Measurements from ENCODE around the gene TAOK2.
"Not testable (repeated sequence)": the region's sequence is repeated elsewhere in the genome, so short reads cannot be mapped to it uniquely, and the experiment has no call there.

The TAOK2 gene

GRCh38 chr16:30017277-30017656 is 43.6 kb downstream of the TAOK2 start:
- Histone ChIP-seq H2BK5ac (ENCODE audit: low read length) (no peak overlapping the region), H4K5ac (ENCODE audit: low read length) (no peak overlapping the region)

DNA sequence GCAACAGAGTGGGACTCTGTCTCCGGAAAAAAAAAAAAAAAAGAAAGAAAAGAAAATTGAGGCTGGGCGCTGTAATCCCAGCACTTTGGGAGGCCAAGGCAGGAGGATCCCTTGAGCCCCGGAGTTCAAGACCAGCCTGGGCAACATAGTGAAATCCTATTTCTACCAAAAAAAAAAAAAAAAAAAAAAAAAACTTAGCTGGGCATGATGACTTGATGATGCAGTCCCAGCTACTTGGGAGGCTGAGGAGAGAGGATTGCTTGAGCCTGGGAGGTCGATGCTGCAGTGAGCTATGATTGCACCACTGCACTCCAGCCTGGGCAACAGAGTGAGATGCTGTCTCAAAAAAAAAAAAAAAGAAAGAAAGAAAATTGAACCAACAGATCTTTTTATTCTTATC is 44.3 kb downstream of the TAOK2 start:
- not testable (repeated sequence) for H3K4me2 ChIP-seq (ENCODE audit: low read length); H3K79me1 ChIP-seq (ENCODE audit: low read length)
- no CpG with 5 or more reads among the region's 4 CpGs for WGBS (ENCODE audit: extremely low coverage, insufficient coverage, low lambda C conversion rate)

More at GRCh38 chr16:30017277-30017656, 43.6 kb downstream of the TAOK2 start:
- Histone ChIP-seq H2AK5ac (ENCODE audit: low read length) (no peak overlapping the region), H3K4me3 (ENCODE audit: low read length) (no peak overlapping the region), H3K4me2 (ENCODE audit: low read length) (no peak overlapping the region), H3K27ac (ENCODE audit: low read depth, low read length) (no peak overlapping the region), H3K56ac (ENCODE audit: low read length) (no peak overlapping the region), H3K9ac (ENCODE audit: low read length) (no peak overlapping the region), H3K79me1 (ENCODE audit: low read length) (no peaks in the 10 kb centered on the region), H3K36me3 (ENCODE audit: control insufficient read depth, insufficient read depth, low read length) (no peaks in the 10 kb centered on the region), H3K79me2 (ENCODE audit: control insufficient read depth, insufficient read depth, low read length) (no peaks in the 10 kb centered on the region), H3K4ac (ENCODE audit: low read depth, low read length) (no peak overlapping the region), H3K27me3 (ENCODE audit: insufficient read depth, low read length, poor library complexity) (no peaks in the 10 kb centered on the region), H2BK15ac (replicated peaks; ENCODE audit: low read depth) (no peak overlapping the region), H3K23ac (ENCODE audit: low read length) (no peak overlapping the region), H3K18ac (ENCODE audit: low read length) (no peak overlapping the region), H2BK120ac (ENCODE audit: low read depth, low read length) (no peak overlapping the region), H3K4me1 (ENCODE audit: control insufficient read depth, low read depth, low read length) (no peaks in the 10 kb centered on the region), H4K8ac (ENCODE audit: low read depth, low read length) (no peak overlapping the region)
- DNase-seq, result no peak
- no CpG with 5 or more reads among the region's 2 CpGs for WGBS (ENCODE audit: extremely low coverage, insufficient coverage, low lambda C conversion rate)

DNA sequence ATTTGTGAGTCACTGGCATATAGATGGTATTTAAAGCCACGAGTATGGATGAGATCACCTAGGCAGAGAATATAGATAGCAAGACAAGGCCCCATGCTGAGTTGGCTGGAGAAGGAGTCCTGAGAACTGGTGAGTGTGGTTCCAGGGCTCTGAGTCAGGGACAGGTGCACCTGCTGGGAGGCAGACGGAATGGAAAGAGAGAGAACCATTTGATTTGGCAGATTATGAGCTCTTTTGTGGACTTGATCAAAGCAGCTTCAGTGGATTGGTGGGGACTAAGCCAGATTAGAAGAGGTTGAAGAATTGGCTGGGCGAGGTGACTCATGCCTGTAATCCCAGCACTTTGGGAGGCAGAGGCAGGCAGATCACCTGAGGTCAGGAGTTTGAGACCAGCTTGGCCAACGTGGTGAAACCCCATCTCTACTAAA is 45.1 kb downstream of the TAOK2 start:
- no peaks in the 10 kb centered on the region for H3K36me3 ChIP-seq (ENCODE audit: control insufficient read depth, insufficient read depth, low read length)

More for the DNA sequence above, 44.3 kb downstream of the TAOK2 start:
- not testable (repeated sequence) for H3K4me1 ChIP-seq (ENCODE audit: control insufficient read depth, low read depth, low read length); H3K9ac ChIP-seq (ENCODE audit: low read length); H2BK15ac ChIP-seq (replicated peaks; ENCODE audit: low read depth); H4K5ac ChIP-seq (ENCODE audit: low read length); H3K23ac ChIP-seq (ENCODE audit: low read length); H3K4ac ChIP-seq (ENCODE audit: low read depth, low read length); H2BK120ac ChIP-seq (ENCODE audit: low read depth, low read length); H4K8ac ChIP-seq (ENCODE audit: low read depth, low read length); H3K56ac ChIP-seq (ENCODE audit: low read length); H3K27me3 ChIP-seq (ENCODE audit: insufficient read depth, low read length, poor library complexity); H3K4me3 ChIP-seq (ENCODE audit: low read length); H2BK5ac ChIP-seq (ENCODE audit: low read length); H3K27ac ChIP-seq (ENCODE audit: low read depth, low read length); H3K79me2 ChIP-seq (ENCODE audit: control insufficient read depth, insufficient read depth, low read length); H3K18ac ChIP-seq (ENCODE audit: low read length); DNase-seq; H2AK5ac ChIP-seq (ENCODE audit: low read length); H3K36me3 ChIP-seq (ENCODE audit: control insufficient read depth, insufficient read depth, low read length)

DNA sequence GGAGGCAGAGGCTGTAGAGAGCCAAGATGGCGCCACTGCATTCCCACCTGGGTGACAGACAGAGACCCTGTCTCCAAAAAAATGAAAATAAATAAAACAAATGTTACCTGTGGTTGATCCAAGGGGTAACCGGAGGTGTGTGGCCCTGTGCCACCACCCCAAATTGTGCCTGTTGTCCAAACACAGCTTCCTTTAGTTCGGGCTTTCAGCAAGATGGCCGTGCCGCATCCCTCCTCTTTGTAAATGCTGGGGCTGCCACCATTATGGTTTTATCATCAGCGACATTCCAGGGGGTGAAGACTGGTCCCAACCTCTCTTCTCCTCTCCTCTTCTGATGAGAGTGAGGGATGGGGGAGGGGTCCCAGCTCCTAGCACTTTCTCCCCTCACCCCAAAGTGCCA is 49.2 kb downstream of the TAOK2 start, which contains the start of gene C16orf92:
C16orf92 (plus strand) TSS at position 312 of the 400 bp plus-strand sequence. CDS start 143 bp downstream, outside the sequence.
- Histone ChIP-seq H2BK5ac (ENCODE audit: low read length) (no peak within 1 kb of the TSS), H3K79me1 (ENCODE audit: low read length) (no peaks in the 10 kb centered on the region), H3K4me2 (ENCODE audit: low read length) (no peak within 1 kb of the TSS), H3K79me2 (ENCODE audit: control insufficient read depth, insufficient read depth, low read length) (no peaks in the 10 kb centered on the region), H3K27ac (ENCODE audit: low read depth, low read length) (no peak within 1 kb of the TSS), H3K4me1 (ENCODE audit: control insufficient read depth, low read depth, low read length) (no peaks in the 10 kb centered on the region), H3K4ac (ENCODE audit: low read depth, low read length) (no peak within 1 kb of the TSS), H3K9ac (ENCODE audit: low read length) (no peak within 1 kb of the TSS), H3K56ac (ENCODE audit: low read length) (no peak within 1 kb of the TSS), H4K8ac (ENCODE audit: low read depth, low read length) (no peak within 1 kb of the TSS), H3K23ac (ENCODE audit: low read length) (no peak within 1 kb of the TSS), H3K36me3 (ENCODE audit: control insufficient read depth, insufficient read depth, low read length) (no peaks in the 10 kb centered on the region), H3K18ac (ENCODE audit: low read length) (no peak within 1 kb of the TSS), H4K5ac (ENCODE audit: low read length) (no peak within 1 kb of the TSS), H3K4me3 (ENCODE audit: low read length) (no peak within 1 kb of the TSS), H2BK15ac (replicated peaks; ENCODE audit: low read depth) (no peak within 1 kb of the TSS), H3K27me3 (ENCODE audit: insufficient read depth, low read length, poor library complexity) (no peaks in the 10 kb centered on the region), H2AK5ac (ENCODE audit: low read length) (no peak within 1 kb of the TSS), H2BK120ac (ENCODE audit: low read depth, low read length) (no peak within 1 kb of the TSS)
- DNase-seq, result no peak
- WGBS (ENCODE audit: extremely low coverage, insufficient coverage, low lambda C conversion rate), result no CpG with 5 or more reads among the region's 6 CpGs

More for the DNA sequence above, 45.1 kb downstream of the TAOK2 start:
- Histone ChIP-seq H3K4ac (ENCODE audit: low read depth, low read length) (no peak overlapping the region), H3K18ac (ENCODE audit: low read length) (no peak overlapping the region), H3K9ac (ENCODE audit: low read length) (no peak overlapping the region), H3K27me3 (ENCODE audit: insufficient read depth, low read length, poor library complexity) (no peaks in the 10 kb centered on the region), H3K27ac (ENCODE audit: low read depth, low read length) (no peak overlapping the region), H3K4me3 (ENCODE audit: low read length) (no peak overlapping the region), H4K5ac (ENCODE audit: low read length) (no peak overlapping the region), H2BK120ac (ENCODE audit: low read depth, low read length) (no peak overlapping the region), H3K79me1 (ENCODE audit: low read length) (no peaks in the 10 kb centered on the region), H4K8ac (ENCODE audit: low read depth, low read length) (no peak overlapping the region), H2BK15ac (replicated peaks; ENCODE audit: low read depth) (no peak overlapping the region), H3K4me2 (ENCODE audit: low read length) (no peak overlapping the region), H2AK5ac (ENCODE audit: low read length) (no peak overlapping the region), H3K56ac (ENCODE audit: low read length) (no peak overlapping the region), H3K4me1 (ENCODE audit: control insufficient read depth, low read depth, low read length) (no peaks in the 10 kb centered on the region), H2BK5ac (ENCODE audit: low read length) (no peak overlapping the region), H3K23ac (ENCODE audit: low read length) (no peak overlapping the region), H3K79me2 (ENCODE audit: control insufficient read depth, insufficient read depth, low read length) (no peaks in the 10 kb centered on the region)
- DNase-seq, result peak; percentile 39
- no CpG with 5 or more reads among the region's 4 CpGs for WGBS (ENCODE audit: extremely low coverage, insufficient coverage, low lambda C conversion rate)

- Histone ChIP-seq H3K23ac (ENCODE audit: low read length) (no peak overlapping the region), H2BK5ac (ENCODE audit: low read length) (no peak overlapping the region), H3K9ac (ENCODE audit: low read length) (no peak overlapping the region), H3K79me1 (ENCODE audit: low read length) (no peaks in the 10 kb centered on the region), H4K8ac (ENCODE audit: low read depth, low read length) (no peak overlapping the region), H3K79me2 (ENCODE audit: control insufficient read depth, insufficient read depth, low read length) (no peaks in the 10 kb centered on the region), H2AK5ac (ENCODE audit: low read length) (no peak overlapping the region), H3K4me1 (ENCODE audit: control insufficient read depth, low read depth, low read length) (no peaks in the 10 kb centered on the region), H3K4ac (ENCODE audit: low read depth, low read length) (no peak overlapping the region), H3K27ac (ENCODE audit: low read depth, low read length) (no peak overlapping the region), H3K27me3 (ENCODE audit: insufficient read depth, low read length, poor library complexity) (no peaks in the 10 kb centered on the region), H2BK120ac (ENCODE audit: low read depth, low read length) (no peak overlapping the region), H4K5ac (ENCODE audit: low read length) (no peak overlapping the region), H3K4me2 (ENCODE audit: low read length) (no peak overlapping the region), H2BK15ac (replicated peaks; ENCODE audit: low read depth) (no peak overlapping the region), H3K56ac (ENCODE audit: low read length) (no peak overlapping the region), H3K36me3 (ENCODE audit: control insufficient read depth, insufficient read depth, low read length) (no peaks in the 10 kb centered on the region), H3K4me3 (ENCODE audit: low read length) (no peak overlapping the region), H3K18ac (ENCODE audit: low read length) (no peak overlapping the region)
- DNase-seq, result no peak
- WGBS (ENCODE audit: extremely low coverage, insufficient coverage, low lambda C conversion rate), result no CpG with 5 or more reads among the region's 11 CpGs
Measured at GRCh38 chr16:30023586-30023985, 49.9 kb downstream of the TAOK2 start.

GRCh38 chr16:30024451-30024850 is 50.8 kb downstream of the TAOK2 start:
- Histone ChIP-seq H3K4me3 (ENCODE audit: low read length) (no peak overlapping the region), H4K8ac (ENCODE audit: low read depth, low read length) (no peak overlapping the region), H3K23ac (ENCODE audit: low read length) (no peak overlapping the region), H2BK120ac (ENCODE audit: low read depth, low read length) (no peak overlapping the region), H3K4me2 (ENCODE audit: low read length) (no peak overlapping the region), H4K5ac (ENCODE audit: low read length) (no peak overlapping the region), H3K56ac (ENCODE audit: low read length) (no peak overlapping the region), H3K79me1 (ENCODE audit: low read length) (no peaks in the 10 kb centered on the region), H3K27ac (ENCODE audit: low read depth, low read length) (no peak overlapping the region), H3K27me3 (ENCODE audit: insufficient read depth, low read length, poor library complexity) (no peaks in the 10 kb centered on the region), H3K9ac (ENCODE audit: low read length) (no peak overlapping the region), H3K4me1 (ENCODE audit: control insufficient read depth, low read depth, low read length) (no peaks in the 10 kb centered on the region), H3K18ac (ENCODE audit: low read length) (no peak overlapping the region), H3K4ac (ENCODE audit: low read depth, low read length) (no peak overlapping the region), H2AK5ac (ENCODE audit: low read length) (no peak overlapping the region), H2BK5ac (ENCODE audit: low read length) (no peak overlapping the region), H3K36me3 (ENCODE audit: control insufficient read depth, insufficient read depth, low read length) (no peaks in the 10 kb centered on the region), H2BK15ac (replicated peaks; ENCODE audit: low read depth) (no peak overlapping the region), H3K79me2 (ENCODE audit: control insufficient read depth, insufficient read depth, low read length) (no peaks in the 10 kb centered on the region)
- no CpG with 5 or more reads among the region's 16 CpGs for WGBS (ENCODE audit: extremely low coverage, insufficient coverage, low lambda C conversion rate)
- DNase-seq, result no peak

Measured in mesendoderm (in vitro differentiated cells).